Small intestine (tissue), 7 donors: ENCODE measurements around the gene LRCOL1. TPM values are rescaled to one million over a fixed set of nuclear protein-coding genes. Genes with fewer than 3 reads are reported as not detected.

Experiments
- DNase-seq, 2 donors: peaks; one replicate each; pipeline versions ENCODE4 v3.0.0 to v3.0.0-alpha.2; 2013
- FAIRE-seq: peaks from 2 replicates; lab custom pipeline; 2012; peaks lifted over from hg19 to GRCh38; lab: Jason Lieb, UNC
- H3K27ac ChIP-seq, 3 donors: one replicate each; pipeline ENCODE4 v1.5.1; 2013; ENCODE audit warnings: low read length in 2 of 3, mild to moderate bottlenecking in 2 of 3, control low read depth in 1 of 3, inconsistent platforms in 1 of 3, low read depth in 1 of 3, moderate library complexity in 1 of 3
- H3K27me3 ChIP-seq, 3 donors: one replicate each; pipeline ENCODE4 v1.6.1; 2013; ENCODE audit warnings: low read length in 3 of 3, inconsistent platforms in 1 of 3; ENCODE audit not compliant: control insufficient read depth in 3 of 3, insufficient read depth in 3 of 3
- H3K36me3 ChIP-seq, 3 donors: one replicate each; pipeline ENCODE4 v1.6.1; 2013; ENCODE audit warnings: low read length in 3 of 3, inconsistent platforms in 1 of 3, low read depth in 1 of 3, mild to moderate bottlenecking in 1 of 3, moderate library complexity in 1 of 3; ENCODE audit not compliant: control insufficient read depth in 3 of 3, insufficient read depth in 2 of 3
- H3K4me1 ChIP-seq, 3 donors: one replicate each; pipeline ENCODE4 v1.6.1; 2013; ENCODE audit warnings: low read length in 2 of 3, inconsistent platforms in 1 of 3, low read depth in 1 of 3, mild to moderate bottlenecking in 1 of 3, moderate library complexity in 1 of 3; ENCODE audit not compliant: control insufficient read depth in 3 of 3, insufficient read depth in 2 of 3
- H3K4me3 ChIP-seq, 3 donors: one replicate each; pipeline ENCODE4 v1.5.1; 2013; ENCODE audit warnings: low read length in 3 of 3, control low read depth in 1 of 3, inconsistent platforms in 1 of 3, low read depth in 1 of 3, mild to moderate bottlenecking in 1 of 3, moderate library complexity in 1 of 3
- H3K9me3 ChIP-seq, 2 donors: one replicate each; pipeline ENCODE4 v1.6.1; 2013; ENCODE audit warnings: low read depth in 1 of 2, low read length in 1 of 2; ENCODE audit not compliant: control insufficient read depth in 2 of 2, insufficient read depth in 1 of 2
- WGBS, 3 donors: extraction: QIAGEN DNeasy Blood & Tissue Kit; methylation state at CpG; one replicate each; pipeline ENCODE4 v1.1.7; 2013; 5-methylcytosine and 5-hydroxymethylcytosine counted together
- polyA plus RNA-seq, 4 donors: library from polyadenylated mRNA; stranded (reverse) in 3 of 4; unstranded in 1 of 4; fragments of 200-250 nt in 3 of 4; fragments of 120-200 nt in 1 of 4; gene quantifications; one replicate each; pipeline versions ENCODE4 v1.2.1 to v1.2.3, GENCODE V29; 2013
- donor health status: healthy with polysubstance abuse.
- donor health status: control.
- donor health status: control.
- donor health status: Bipolar disorder and iron deficiency.
- donor health status: healthy.

LRCOL1 gene
- polyA plus RNA-seq, 4 donors = 0.21 to 0.85 TPM; not detected in 2

DNA sequence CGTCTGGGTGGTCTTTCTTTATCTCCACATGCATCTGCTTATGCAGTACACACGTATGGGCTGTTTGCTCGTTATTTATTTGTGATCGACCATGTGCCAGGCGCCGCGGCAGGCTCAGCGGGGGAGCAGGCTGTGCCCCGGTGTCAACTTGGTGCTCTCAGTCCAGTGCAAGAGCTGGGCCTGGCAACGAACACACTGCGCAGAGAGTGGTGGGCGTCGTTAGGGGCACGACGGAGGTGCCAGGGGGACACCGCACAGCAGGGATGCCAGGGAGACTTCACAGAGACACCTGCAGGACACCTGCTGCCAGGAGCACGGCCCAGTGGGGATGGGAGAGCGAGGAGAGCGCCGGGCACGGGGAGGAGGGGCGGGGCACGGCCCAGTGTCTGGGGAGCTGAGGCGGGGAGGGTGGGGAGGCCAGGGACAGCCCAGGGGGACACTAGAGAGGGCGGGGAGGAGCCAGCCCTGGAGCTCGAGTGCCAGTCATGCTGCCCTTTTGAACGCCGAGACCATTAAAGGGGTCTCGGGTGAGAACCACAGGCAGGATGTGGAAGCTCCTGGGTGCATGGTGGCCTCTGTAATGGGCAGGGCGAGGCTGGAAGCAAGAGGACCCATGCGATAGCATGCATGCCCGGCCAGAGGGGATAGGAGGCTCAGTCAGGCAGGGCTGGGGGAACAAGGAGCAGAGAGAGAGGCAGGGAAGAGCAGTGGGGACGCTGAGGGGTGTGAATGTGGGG is 652 bp upstream of the LRCOL1 start:
- no peaks in the 10 kb centered on the region for H3K36me3 ChIP-seq
- no peak for DNase-seq
- peaks cover 0 to 4% (median 0%) of the 10 kb centered on the region in 3 donors for H3K4me1 ChIP-seq
- peaks cover 1 to 27% of the 10 kb centered on the region in 2 donors for H3K9me3 ChIP-seq
- 77 to 85% (median 78%) methylated on average over 32 to 33 of the region's 33 CpGs for WGBS, 3 donors
- no peak overlapping the region for H3K4me3 ChIP-seq
- no peak for FAIRE-seq
- peaks cover 2 to 73% (median 6%) of the 10 kb centered on the region in 3 donors for H3K27me3 ChIP-seq
- H3K27ac ChIP-seq = no peak overlapping the region

DNA sequence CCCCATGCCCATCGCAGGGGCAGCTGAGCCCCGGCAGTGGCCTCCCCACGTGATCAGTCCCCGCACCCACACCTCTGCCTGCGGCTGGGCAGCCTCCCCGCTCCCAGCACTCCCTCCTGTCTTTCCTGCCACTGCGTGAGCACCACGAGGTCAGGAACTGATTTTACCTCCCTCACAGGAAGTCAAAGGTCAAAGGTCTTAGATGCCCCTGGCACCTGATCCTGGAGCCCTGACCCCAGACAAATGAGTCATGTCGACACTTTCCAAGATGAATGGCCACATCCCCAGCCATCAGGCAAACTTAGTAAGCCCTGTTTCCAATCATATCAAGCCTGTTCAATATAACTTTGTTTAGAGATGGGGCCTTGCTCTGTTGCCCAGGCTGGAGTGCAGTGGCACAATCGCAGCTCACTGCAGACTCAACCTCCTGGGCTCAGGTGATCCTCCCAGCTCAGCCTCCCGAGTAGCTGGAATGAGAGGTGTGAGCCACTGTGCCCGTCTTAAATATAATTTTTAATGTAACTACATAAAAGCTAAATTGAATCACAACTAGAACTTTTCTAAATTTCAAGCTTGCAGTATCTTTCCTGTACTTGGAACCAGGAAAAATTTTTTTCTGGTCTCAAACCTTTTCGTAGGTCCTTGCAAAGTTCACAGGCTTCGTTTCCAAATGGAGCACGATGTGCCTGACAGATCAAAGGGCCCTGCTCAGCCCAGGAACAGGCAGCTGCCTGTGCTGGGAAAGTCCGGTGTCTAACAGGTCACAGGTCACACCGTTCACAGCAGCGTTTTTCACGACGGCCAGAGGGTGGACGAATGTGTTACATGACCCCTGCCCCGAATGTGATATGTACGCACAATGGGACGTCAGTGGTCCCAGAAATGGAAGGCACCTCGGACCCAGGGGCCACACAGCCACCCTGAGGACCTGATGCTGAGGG is 1.9 kb downstream of the LRCOL1 start:
- H3K36me3 ChIP-seq = no peaks in the 10 kb centered on the region
- H3K27ac ChIP-seq = no peak overlapping the region
- peaks cover 1 to 16% of the 10 kb centered on the region in 2 donors for H3K9me3 ChIP-seq
- no peak for FAIRE-seq
- peaks cover 2 to 78% (median 5%) of the 10 kb centered on the region in 3 donors for H3K27me3 ChIP-seq
- DNase-seq = peak in 1 of 2 donors; percentile 23
- no peak overlapping the region for H3K4me3 ChIP-seq
- H3K4me1 ChIP-seq = peaks cover 0 to 4% (median 0%) of the 10 kb centered on the region in 3 donors
- 20 to 46% (median 33%) methylated on average over 25 of the region's 25 CpGs for WGBS, 3 donors

DNA sequence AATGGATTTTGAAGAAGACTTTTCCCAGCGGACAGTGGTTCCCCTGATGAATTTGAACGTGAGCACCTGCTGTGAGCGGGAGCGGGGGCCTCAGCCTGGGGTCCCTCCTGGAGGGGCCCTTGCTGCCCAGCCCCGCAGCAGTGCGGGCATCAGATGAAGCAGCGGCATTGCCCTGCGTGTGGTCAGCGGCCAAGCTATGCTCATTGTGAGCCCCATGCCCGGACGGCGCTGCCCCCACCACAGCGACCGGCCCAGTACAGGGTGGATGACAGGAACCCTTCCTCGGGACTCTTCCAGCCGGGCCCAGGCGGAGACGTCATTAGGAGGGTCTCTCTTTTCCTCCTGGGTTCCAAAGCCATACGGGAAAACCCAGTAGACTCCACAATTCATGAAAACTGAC is 3.5 kb downstream of the LRCOL1 start:
- WGBS, 3 donors = 82 to 94% (median 86%) methylated on average over 19 of the region's 19 CpGs
- no peak overlapping the region for H3K4me3 ChIP-seq
- DNase-seq (no peak), FAIRE-seq (no peak)
- peaks cover 0 to 11% (median 0%) of the 10 kb centered on the region in 3 donors for H3K4me1 ChIP-seq
- H3K36me3 ChIP-seq = no peaks in the 10 kb centered on the region
- H3K27me3 ChIP-seq = peaks cover 2 to 89% (median 5%) of the 10 kb centered on the region in 3 donors
- H3K27ac ChIP-seq = no peak overlapping the region
- H3K9me3 ChIP-seq = peaks cover 0 to 16% of the 10 kb centered on the region in 2 donors

DNA sequence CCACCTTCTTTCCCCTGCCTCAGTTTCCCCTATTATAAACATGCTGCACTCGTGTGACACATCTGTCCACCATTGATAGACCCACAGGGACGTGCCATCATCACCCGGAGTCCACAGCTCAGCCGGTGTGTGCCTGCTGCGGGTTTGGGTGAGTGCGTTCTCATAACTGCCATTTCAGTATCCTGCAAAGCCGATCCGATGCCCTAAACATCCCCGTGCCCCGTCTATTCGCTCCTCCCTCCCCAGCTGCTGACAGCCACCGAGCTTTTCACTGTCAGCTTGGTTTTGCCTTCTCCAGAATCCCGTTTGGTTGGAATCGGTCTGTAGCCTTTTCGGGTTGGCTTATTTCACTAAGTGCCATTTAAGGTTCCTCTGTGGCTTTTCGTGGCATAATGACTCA is 3.9 kb downstream of the LRCOL1 start:
- no peaks in the 10 kb centered on the region for H3K36me3 ChIP-seq
- H3K27me3 ChIP-seq = peaks cover 2 to 89% (median 5%) of the 10 kb centered on the region in 3 donors
- DNase-seq (no peak), FAIRE-seq (no peak)
- 58 to 69% (median 60%) methylated on average over 16 of the region's 16 CpGs for WGBS, 3 donors
- peaks cover 0 to 11% (median 0%) of the 10 kb centered on the region in 3 donors for H3K4me1 ChIP-seq
- H3K27ac ChIP-seq = no peak overlapping the region
- no peak overlapping the region for H3K4me3 ChIP-seq
- H3K9me3 ChIP-seq = peaks cover 0 to 11% of the 10 kb centered on the region in 2 donors

DNA sequence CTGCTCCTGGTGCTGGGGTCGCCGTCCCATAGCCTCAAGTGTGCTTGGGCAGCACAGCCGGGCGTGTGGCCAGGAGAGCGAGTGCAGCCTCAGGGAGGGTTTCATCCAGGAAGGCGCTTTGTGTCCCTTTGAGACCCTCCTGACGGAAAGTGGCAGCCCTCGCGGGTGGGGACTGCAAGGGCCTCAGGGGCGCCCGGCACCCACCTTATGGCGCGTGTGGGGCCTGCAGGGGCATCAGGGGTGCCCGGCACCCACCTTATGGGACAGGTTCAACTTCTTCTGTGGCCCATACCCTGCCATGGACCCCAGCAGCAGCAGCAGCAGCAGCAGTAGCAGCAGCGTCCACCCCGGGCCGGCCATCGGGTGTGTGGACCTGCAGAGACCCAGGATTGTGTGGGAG is 4.5 kb downstream of the LRCOL1 start:
- Histone ChIP-seq H3K36me3 (no peaks in the 10 kb centered on the region), H3K4me3 (no peak overlapping the region), H3K27ac (no peak overlapping the region), H3K9me3 (peaks cover 0 to 6% of the 10 kb centered on the region in 2 donors), H3K27me3 (peaks cover under 1 to 89% (median 5%) of the 10 kb centered on the region in 3 donors), H3K4me1 (peaks cover 0 to 14% (median 0%) of the 10 kb centered on the region in 3 donors)
- no peak for DNase-seq
- WGBS, 3 donors = 80 to 87% (median 84%) methylated on average over 17 to 18 of the region's 18 CpGs
- FAIRE-seq = no peak

DNA sequence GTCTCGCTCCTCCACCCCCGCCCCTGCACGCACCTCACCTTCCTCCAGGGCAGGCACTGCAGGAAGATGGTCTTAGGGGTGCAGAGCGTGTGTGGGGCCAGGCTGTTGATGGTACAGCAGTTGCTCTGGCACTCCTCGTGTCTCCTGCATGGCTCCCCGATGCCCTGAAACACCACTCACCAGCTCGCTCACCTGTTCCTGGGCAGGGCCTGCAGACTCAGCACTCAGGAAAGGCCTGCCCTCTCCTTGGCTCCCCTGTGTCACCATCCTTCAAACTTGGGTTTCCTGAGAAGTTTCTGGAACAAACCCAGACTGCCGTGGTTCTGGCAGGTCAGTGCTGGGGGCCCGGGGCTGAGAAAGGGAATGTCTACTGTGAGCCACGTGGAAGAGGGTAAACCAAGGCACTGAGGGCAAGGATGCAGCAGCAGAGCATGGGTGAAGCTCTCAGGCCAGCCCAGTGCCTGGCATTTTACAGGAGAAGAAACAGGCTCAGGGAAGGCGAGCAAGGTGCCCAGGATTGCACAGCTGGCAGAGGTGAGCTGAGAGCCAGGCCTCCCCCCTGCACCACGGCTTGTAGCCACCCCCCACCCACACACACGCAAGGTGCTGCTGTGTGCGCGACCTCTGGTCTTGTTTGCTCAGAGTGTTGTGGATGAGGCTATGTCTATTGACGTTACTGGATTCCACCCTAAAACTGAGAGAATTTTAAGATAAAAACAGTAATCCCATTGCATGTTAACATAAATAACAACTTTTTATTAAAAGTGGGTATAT is 5.5 kb downstream of the LRCOL1 start:
- no peak overlapping the region for H3K27ac ChIP-seq
- WGBS, 3 donors = 45 to 71% (median 53%) methylated on average over 16 of the region's 16 CpGs
- H3K36me3 ChIP-seq = no peaks in the 10 kb centered on the region
- no peak overlapping the region for H3K4me3 ChIP-seq
- peaks cover 0 to 87% (median 5%) of the 10 kb centered on the region in 3 donors for H3K27me3 ChIP-seq
- DNase-seq (no peak), FAIRE-seq (no peak)
- H3K4me1 ChIP-seq = peaks cover 0 to 22% (median 0%) of the 10 kb centered on the region in 3 donors
- H3K9me3 ChIP-seq = peaks cover 0 to 2% of the 10 kb centered on the region in 2 donors

DNA sequence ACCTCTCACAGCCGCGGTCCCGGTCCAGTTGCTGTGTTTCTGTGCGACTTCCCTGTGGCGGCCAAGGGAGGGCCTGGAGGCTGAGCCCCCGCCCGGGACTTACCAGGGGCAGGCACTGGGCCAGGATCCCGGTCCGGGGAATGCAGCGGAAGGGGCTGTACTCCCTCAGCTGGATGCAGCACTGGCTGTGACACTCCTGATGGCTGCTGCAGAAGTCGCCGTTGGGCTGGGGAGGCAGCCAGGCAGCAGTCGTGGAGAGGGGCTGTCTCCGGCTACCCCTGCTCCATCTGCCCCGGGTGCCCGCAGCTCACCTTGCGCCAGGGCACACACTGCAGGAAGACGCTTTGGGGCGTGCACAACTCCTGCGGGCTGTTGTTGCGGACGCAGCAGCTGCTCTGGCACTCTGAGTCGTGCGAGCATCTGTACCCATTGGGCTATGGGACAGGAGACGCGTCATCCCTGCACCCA is 6.2 kb downstream of the LRCOL1 start:
- peaks cover 0 to 2% of the 10 kb centered on the region in 2 donors for H3K9me3 ChIP-seq
- 36 to 49% (median 41%) methylated on average over 22 to 26 of the region's 26 CpGs for WGBS, 3 donors
- H3K4me1 ChIP-seq = peaks cover 0 to 22% (median 0%) of the 10 kb centered on the region in 3 donors
- DNase-seq (no peak), FAIRE-seq (no peak)
- peaks cover 0 to 87% (median 5%) of the 10 kb centered on the region in 3 donors for H3K27me3 ChIP-seq
- H3K27ac ChIP-seq = peak overlapping the region in 2 of 3 donors; percentile 32 to 71
- no peaks in the 10 kb centered on the region for H3K36me3 ChIP-seq
- peak overlapping the region in 1 of 3 donors; percentile 23 for H3K4me3 ChIP-seq
